A549 (cell line): ENCODE results near the gene EXO1.

Experiments used
- BHLHE40 ChIP-seq: IDR thresholded peaks from 2 replicates; pipeline ENCODE4 v1.6.1; 2012; ENCODE audit warnings: low read depth, low read length, inconsistent platforms
- CBX2 ChIP-seq: fragments of 200-600 bp; sonication (generic); IDR thresholded peaks from 2 replicates; pipeline ENCODE4 v1.6.1; 2016; ENCODE audit warnings: low read depth, mild to moderate bottlenecking, borderline replicate concordance
- CHD2 ChIP-seq: fragments of 150-350 bp; IDR thresholded peaks from 2 replicates; pipeline ENCODE4 v1.6.1; 2014; ENCODE audit warnings: low read length; ENCODE audit not compliant: partially characterized antibody
- CHD4 ChIP-seq: fragments of 200-600 bp; sonication (generic); IDR thresholded peaks from 2 replicates; pipeline ENCODE4 v1.6.1; 2016; ENCODE audit warnings: antibody characterized with exemption, mild to moderate bottlenecking, borderline replicate concordance
- NR3C1 ChIP-seq: fragments of >200 bp; sonication (Bioruptor Twin); formaldehyde crosslinking; IDR thresholded peaks from 3 replicates; pipeline ENCODE4 v1.6.1; 2017
- POLR2A ChIP-seq: IDR thresholded peaks from 2 replicates; pipeline ENCODE4 v1.6.1; 2012; ENCODE audit warnings: mild to moderate bottlenecking, low read length
- RCOR1 ChIP-seq: fragments of 150-350 bp; IDR thresholded peaks from 2 replicates; pipeline ENCODE4 v1.6.1; 2014; ENCODE audit warnings: antibody characterized with exemption, low read length, low read depth
- REST ChIP-seq: fragments of 200-600 bp; sonication (generic); IDR thresholded peaks from 2 replicates; pipeline ENCODE4 v1.6.1; 2016; ENCODE audit warnings: antibody characterized with exemption, mild to moderate bottlenecking, moderate library complexity
- TP53 ChIP-seq: fragments of 250-450 bp; sonication (Bioruptor Pico); IDR thresholded peaks from 2 replicates; pipeline ENCODE4 v1.5.0; 2021; ENCODE audit warnings: mild to moderate bottlenecking, moderate library complexity
- TF ChIP-seq, protein P1 (sequence below): fragments of >200 bp; sonication (Bioruptor Twin); formaldehyde crosslinking; IDR thresholded peaks from 3 replicates; pipeline ENCODE4 v1.5.1; 2016

GRCh38 chr1:241924080-241924808 is 76.2 kb downstream of the EXO1 start:
- TF ChIP-seq POLR2A (no peak), REST (no peak), RCOR1 (no peak), BHLHE40 (no peak), TP53 (no peak), CHD4 (no peak), CHD2 (no peak), NR3C1 (no peak), CBX2 (no peak)
- TF ChIP-seq, protein P1, sequence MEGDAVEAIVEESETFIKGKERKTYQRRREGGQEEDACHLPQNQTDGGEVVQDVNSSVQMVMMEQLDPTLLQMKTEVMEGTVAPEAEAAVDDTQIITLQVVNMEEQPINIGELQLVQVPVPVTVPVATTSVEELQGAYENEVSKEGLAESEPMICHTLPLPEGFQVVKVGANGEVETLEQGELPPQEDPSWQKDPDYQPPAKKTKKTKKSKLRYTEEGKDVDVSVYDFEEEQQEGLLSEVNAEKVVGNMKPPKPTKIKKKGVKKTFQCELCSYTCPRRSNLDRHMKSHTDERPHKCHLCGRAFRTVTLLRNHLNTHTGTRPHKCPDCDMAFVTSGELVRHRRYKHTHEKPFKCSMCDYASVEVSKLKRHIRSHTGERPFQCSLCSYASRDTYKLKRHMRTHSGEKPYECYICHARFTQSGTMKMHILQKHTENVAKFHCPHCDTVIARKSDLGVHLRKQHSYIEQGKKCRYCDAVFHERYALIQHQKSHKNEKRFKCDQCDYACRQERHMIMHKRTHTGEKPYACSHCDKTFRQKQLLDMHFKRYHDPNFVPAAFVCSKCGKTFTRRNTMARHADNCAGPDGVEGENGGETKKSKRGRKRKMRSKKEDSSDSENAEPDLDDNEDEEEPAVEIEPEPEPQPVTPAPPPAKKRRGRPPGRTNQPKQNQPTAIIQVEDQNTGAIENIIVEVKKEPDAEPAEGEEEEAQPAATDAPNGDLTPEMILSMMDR: no peak
